Ishikawa (cell line): Measurements from ENCODE around the gene ZDHHC24.

Source experiments
- CEBPB ChIP-seq: IDR thresholded peaks from 2 replicates; pipeline ENCODE4 v1.6.1; 2012
- CREB1 ChIP-seq: IDR thresholded peaks from 2 replicates; pipeline ENCODE4 v1.6.1; 2012; ENCODE audit warnings: low read depth
- EGR1 ChIP-seq: IDR thresholded peaks from 2 replicates; pipeline ENCODE4 v1.6.1; 2012
- RAD21 ChIP-seq: IDR thresholded peaks from 2 replicates; pipeline ENCODE4 v1.6.1; 2012; ENCODE audit warnings: low read depth
- TAF1 ChIP-seq: IDR thresholded peaks from 2 replicates; pipeline ENCODE4 v1.6.1; 2012; ENCODE audit warnings: low read depth, mild to moderate bottlenecking
- YY1 ChIP-seq: IDR thresholded peaks from 2 replicates; pipeline ENCODE4 v1.6.1; 2012; ENCODE audit warnings: low read depth
- TF ChIP-seq, protein P1 (sequence below): IDR thresholded peaks from 2 replicates; pipeline ENCODE4 v1.6.1; 2012; ENCODE audit warnings: low read depth, mild to moderate bottlenecking
- TF ChIP-seq, protein P2 (sequence below): IDR thresholded peaks from 2 replicates; pipeline ENCODE4 v1.6.1; 2012

DNA sequence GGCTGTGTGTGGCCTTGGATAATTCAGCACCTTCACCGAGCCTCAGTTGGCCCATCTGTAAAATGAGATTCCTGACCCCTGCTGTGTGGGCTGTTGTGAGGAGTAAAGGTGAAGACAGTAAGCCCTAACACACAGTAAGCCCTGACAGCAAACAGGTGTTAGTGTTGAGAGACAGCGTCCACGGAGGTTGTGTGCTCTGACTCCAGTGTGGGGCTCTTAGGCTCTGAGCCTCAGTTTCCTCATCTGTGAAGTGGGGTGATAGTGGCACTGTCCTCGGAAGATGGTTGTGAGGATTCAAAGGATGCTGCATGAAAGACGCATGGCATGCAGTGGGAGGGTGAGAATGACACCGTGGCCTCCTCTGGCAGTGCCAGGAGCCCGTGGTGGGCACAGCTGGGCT, 51.4 kb downstream of the ZDHHC24 start:
- TF ChIP-seq RAD21 (no peak), YY1 (no peak), CREB1 (no peak), TAF1 (no peak), EGR1 (no peak), CEBPB (no peak)
- TF ChIP-seq, protein P1, sequence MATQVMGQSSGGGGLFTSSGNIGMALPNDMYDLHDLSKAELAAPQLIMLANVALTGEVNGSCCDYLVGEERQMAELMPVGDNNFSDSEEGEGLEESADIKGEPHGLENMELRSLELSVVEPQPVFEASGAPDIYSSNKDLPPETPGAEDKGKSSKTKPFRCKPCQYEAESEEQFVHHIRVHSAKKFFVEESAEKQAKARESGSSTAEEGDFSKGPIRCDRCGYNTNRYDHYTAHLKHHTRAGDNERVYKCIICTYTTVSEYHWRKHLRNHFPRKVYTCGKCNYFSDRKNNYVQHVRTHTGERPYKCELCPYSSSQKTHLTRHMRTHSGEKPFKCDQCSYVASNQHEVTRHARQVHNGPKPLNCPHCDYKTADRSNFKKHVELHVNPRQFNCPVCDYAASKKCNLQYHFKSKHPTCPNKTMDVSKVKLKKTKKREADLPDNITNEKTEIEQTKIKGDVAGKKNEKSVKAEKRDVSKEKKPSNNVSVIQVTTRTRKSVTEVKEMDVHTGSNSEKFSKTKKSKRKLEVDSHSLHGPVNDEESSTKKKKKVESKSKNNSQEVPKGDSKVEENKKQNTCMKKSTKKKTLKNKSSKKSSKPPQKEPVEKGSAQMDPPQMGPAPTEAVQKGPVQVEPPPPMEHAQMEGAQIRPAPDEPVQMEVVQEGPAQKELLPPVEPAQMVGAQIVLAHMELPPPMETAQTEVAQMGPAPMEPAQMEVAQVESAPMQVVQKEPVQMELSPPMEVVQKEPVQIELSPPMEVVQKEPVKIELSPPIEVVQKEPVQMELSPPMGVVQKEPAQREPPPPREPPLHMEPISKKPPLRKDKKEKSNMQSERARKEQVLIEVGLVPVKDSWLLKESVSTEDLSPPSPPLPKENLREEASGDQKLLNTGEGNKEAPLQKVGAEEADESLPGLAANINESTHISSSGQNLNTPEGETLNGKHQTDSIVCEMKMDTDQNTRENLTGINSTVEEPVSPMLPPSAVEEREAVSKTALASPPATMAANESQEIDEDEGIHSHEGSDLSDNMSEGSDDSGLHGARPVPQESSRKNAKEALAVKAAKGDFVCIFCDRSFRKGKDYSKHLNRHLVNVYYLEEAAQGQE, result no peak
- TF ChIP-seq, protein P2, sequence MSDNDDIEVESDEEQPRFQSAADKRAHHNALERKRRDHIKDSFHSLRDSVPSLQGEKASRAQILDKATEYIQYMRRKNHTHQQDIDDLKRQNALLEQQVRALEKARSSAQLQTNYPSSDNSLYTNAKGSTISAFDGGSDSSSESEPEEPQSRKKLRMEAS, result no peak
